EH (cell line): ENCODE results near the gene ACTL7B.
"Not testable (repeated sequence)": the region's sequence is repeated elsewhere in the genome, so short reads cannot be mapped to it uniquely, and the experiment has no call there.

Experiments
- DNase-seq: peaks from one replicate; pipeline ENCODE4 v3.0.0-alpha.2; 2015; ENCODE audit warnings: low read depth

Gene ACTL7B

DNA sequence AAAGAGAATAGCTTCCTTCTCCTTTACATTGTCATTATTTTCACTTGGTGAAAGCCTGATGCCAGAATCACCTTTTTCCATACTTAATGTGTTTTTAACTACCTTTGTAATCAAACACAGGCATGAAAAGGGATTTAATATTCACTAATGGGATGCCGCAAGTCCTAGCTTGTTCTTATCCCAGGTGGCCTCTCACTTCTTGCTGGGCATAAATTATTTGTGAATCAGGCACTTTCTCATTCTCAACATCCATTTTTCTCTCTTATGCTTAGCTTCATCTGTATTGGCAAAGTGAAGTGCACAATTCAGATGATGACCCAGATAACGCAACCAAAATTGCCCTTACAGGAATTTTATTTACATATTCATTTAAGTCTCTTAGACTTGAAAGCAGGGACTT is 10.9 kb downstream of the ACTL7B start:
- no peak for DNase-seq

DNA sequence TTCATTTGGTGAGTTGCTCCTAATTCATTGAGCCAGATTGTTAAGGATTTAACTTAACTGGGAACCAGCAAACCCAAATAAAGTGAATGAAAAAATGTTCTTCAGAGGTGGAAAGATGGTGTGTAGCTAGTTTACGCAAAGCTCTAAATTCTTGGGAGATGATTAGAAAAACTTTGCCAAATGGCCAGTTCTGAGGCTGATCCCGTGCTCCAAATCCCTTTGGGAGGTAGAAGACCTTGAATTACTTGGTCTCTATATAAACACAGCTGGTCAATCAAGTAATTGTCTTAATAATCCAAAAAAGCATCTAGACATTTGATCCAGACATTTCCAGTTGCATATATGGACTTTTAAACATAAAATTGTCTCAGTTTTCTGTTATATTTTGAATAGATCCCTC is 11.4 kb downstream of the ACTL7B start:
- DNase-seq, result no peak

DNA sequence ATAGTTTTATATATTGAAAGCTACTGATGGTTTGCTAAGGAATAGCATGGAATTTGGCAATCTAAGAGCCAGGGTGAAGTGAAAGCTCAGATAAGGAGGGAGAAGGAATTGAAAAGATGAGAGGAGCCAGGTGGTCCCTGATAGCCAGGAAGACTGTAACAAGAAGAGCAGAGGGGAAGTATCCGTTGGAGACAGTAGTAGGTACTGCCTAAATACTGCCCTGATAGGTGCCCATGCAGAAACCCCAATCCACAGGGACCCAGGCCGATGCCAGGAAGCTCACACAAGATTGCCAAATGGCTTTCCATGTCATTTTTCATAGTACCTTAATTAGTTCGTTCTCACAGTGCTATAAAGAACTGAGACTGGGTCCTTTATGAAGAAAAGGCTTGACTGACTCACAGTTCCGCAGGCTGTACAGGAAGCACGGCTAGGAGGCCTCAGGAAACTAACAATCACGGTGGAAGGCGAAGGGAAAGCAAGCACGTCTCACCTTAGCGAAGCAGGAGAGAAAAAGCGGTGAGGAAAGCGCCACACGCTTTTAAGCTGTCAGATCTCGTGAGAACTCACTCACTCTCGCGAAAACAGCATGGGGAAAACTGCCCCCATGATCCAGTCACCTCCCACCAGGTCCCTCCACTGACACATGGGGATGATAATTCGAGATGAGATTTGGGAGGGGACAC is 13.0 kb downstream of the ACTL7B start:
- no peak for DNase-seq

DNA sequence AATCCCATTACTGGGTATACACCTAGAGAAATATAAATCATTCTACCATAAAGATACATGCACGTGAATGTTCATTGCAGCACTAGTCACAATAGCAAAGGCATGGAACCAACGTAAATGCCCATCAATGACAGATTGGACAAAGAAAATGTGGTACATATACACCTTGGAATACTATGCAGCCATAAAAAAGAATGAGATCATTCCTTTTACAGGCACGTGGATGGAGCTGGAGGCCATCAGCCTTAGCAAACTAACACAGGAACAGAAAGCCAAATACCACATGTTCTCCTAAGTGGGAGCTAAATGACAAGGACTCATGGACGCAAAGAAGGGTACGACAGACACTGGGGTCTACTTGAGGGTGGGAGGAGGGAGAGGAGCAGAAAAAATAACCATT is 16.2 kb downstream of the ACTL7B start:
- DNase-seq, result not testable (repeated sequence)

DNA sequence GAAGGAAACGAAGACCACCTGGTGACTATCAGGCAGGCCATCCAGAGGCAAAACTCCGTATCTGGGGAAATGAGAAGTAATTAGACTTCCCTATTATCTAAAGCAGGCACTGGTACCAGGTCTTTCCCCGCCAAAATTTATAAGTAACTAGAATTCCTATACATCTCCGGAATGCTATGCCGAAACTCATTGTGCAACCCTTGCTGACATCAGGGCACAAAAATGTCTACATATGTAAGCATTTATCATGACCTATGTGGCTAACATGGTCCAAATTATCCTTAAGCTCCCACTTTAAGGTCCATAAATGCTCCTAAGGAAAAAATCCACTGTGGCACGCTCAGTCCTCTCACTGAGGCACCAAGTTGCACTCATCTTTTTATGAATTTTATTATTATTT is 17.8 kb downstream of the ACTL7B start:
- DNase-seq, result peak; percentile 30

DNA sequence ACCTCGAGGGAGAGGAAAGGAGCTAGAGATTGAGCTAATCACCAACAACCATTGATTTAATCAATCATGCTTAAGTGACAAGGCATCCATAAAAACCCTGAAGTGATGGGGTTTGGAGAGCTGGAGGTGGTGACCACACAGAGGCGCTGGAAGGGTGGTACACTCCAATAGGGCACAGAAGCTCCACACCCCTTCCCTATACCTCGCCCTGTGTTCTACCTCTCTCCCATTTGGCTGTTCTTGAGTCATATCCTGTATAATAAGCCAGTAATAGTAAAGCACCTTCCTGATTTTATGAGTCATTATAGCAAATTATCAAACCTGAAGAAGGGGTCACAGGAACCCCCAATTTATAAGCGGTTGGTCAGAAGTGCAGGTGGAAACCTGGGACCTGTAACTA is 18.3 kb downstream of the ACTL7B start:
- DNase-seq, result no peak

DNA sequence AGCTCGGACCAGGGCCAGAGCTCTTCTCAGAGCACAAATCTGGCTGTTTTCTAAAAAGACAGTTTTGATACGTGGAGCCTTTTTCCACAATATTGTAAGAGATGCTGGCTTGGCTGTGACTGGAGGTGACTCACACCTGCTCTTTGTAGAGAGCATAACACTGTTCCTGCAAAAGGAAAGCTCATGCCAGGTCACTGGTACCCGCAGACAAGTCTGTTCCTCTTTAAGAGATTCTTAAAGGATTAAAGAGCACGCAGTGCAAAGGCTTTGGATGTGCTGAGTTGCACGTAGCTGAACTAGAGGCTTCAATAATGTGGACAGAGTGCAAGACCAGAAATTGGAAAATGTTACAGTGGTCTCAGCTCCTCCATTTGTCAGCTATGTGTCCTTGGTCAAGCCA is 19.0 kb downstream of the ACTL7B start:
- peak; percentile 24 for DNase-seq

DNA sequence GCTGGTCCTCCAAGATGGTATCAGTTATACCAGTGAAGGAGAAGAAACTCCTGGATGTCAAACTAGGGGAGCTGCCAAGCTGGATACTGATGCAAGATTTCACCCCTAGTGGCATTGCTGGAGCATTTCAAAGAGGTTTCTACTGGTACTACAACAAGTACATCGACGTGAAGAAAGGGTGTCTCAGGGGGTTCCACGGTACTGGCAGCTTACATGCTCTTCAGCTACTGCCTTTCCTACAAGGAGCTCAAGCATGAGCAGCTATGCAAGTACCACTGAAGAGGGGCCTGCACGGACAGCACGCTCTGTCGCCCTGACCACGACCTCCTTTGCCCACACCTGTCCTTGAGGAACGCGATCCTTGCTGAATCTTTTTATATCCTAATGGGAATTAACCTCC is 19.5 kb downstream of the ACTL7B start:
- no peak for DNase-seq

DNA sequence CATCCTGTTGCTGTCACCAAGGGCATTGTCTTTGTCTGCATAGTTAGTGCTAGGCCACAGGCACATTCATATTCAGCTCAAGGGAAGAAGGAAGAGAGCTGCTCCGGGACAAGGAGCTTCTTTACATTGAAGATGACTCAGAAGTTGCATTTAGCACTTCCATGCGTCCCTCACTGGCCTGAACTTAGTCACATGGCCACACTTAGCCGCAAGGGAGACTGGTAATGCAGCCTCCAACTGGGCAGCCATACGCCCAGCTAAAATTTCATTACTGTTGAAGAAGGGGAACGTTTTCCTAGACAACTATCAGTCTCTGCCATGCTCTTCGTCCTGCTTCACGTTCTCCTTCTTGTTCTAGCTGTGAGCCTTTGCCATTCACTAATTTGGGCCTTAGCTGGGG is 20.0 kb downstream of the ACTL7B start:
- no peak for DNase-seq

DNA sequence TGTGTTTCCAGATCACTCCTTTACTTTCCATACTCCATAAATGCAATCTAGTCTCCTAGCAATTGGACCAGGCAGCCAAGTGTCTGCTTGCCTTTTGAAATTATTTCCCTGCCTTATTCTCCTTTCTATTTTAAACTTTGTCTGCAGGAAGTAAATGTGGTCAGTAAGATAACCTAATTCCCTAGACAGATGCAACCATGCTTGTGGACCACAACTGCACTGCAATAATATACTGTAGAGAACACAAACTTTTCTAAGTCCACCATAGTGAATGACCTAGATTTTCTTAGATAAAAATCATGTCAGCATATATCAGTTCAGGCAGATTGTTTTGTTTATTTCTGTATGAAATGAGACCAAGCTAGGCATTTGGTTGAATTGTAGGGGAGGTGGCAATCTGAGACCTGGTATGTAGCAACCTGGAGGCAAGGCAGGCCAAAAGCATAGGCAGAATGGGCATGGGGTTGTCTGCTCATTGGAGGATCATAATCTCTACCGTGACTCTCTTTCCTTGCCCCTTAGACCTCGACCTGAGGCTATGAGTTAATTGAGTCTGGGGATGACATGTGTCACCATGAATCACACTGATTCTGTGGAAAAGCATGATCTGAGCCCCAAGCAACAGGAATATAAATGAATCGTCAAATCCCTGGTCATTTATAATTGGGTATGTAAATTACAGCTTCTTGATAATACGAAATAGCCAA is 20.7 kb downstream of the ACTL7B start:
- no peak for DNase-seq

DNA sequence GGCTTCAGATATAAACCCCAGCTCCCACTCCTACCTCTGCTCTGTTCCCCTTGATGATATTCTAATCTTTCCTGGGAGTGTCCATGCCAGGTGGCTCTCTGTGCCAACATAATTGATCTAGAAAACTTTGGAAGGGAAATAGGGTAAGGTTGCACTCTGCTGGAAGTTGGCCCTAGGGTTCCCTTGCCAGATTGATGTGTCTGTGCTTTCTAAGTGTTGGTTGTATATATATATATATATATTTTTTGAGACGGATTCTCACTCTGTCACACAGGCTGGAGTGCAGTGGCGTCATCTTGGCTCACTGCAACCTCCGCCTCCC is 23.6 kb downstream of the ACTL7B start:
- no peak for DNase-seq

DNA sequence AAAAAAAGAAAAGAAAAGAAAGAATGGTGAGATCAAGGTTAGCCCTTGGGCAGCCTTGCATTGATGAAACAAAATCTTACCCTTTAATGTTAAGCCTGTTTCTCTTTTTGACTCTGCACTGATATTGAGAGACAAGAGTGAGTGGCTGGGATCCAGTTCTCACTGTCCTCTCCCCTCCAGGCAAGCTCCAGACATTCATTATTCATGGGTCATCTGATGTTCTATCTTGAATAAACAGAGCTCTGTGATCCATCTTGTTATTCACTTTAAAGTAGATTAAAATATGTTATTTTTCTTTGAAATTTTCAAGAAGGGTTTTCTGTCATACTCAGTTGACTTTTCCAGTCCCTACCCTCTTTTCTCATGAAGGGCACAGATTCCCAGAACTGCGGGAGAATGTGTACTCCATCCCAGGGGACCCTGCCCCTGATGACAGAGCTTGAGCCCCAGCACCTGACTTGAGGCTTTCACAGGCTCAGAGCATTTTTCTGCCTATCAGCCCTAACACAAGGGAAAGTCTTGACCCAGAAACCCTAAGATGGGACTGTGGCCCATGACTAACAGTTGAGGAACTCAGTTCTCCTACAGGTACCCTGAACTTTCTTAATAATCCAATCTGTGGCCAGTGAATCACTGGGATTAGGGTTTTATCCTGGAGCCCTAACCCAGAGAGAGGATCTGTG is 24.1 kb downstream of the ACTL7B start:
- peak; percentile 39 for DNase-seq

DNA sequence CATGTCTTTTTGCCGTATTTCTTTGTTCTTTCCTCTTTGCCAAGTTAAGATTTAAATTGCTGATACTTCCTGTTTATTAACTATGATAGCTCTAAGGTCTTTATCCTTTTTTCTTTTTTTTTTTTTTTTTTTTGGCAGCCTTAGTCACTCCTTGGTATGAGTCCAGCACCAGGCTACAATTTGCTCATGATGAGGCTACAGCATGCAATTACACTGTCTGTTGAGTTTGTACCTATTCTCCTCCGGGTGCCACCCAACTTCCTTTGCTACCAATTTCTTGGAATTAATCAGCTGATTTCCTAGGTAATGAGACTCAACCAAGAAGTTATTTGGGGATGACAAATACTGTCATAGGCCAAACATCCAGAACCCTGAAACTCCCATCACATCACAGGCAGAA is 25.5 kb downstream of the ACTL7B start:
- DNase-seq, result peak; percentile 27

DNA sequence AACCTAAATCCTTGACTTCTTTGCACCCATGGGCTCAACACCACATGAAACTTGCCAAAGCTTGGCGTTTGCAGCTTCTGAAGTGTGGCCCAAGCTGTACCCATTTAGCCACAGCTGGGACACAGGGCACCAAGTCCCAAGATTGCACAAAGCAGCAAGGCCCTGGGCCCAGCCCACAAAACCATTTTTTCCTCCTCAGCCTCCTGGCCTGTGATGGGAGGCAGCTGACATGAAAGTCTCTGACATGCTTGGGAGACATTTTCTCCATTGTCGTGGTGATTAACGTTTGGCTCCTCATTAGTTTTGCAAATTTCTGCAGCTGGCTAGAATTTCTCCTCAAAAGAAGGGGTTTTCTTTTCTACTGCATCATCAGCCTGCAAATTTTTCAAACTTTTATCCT is 32.0 kb downstream of the ACTL7B start:
- DNase-seq, result no peak

DNA sequence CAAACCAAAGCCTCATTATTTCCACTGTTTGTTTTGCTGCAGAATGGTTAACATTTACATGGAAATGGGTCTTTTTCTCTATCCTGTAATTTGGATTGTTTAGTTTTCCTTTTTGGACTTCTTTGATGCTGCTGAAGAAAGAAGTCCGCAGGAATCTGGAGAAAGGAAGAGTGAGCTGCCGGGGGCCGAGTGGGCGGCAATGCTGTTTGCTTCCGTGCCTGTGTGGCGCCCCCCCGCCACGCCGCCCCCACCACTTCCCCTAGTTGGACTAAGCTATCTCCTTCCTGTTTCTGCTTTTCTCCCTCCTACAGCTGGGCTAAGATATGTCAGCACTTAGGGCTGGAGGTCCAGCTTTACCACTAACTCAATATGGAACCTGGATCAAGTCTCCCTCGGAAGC is 39.7 kb downstream of the ACTL7B start:
- DNase-seq, result no peak

DNA sequence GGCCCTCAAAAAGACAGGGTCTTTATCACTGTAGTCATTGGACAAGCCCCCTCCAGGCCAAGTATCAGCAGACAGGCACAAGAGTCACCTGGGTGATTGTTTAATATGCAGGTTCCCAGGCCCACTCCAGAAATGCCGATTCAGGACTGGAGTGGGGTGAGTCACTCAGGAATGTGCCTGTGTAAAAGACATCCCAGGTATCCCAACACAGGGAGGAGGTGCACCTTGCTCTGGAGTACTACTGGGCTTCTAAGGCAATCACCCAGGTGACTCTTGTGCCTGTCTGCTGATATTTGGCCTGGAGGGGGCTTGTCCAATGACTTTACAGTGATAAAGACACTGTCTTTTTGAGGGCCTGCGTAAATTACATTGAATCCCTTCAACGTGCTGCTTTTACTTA is 40.6 kb downstream of the ACTL7B start:
- DNase-seq, result no peak

DNA sequence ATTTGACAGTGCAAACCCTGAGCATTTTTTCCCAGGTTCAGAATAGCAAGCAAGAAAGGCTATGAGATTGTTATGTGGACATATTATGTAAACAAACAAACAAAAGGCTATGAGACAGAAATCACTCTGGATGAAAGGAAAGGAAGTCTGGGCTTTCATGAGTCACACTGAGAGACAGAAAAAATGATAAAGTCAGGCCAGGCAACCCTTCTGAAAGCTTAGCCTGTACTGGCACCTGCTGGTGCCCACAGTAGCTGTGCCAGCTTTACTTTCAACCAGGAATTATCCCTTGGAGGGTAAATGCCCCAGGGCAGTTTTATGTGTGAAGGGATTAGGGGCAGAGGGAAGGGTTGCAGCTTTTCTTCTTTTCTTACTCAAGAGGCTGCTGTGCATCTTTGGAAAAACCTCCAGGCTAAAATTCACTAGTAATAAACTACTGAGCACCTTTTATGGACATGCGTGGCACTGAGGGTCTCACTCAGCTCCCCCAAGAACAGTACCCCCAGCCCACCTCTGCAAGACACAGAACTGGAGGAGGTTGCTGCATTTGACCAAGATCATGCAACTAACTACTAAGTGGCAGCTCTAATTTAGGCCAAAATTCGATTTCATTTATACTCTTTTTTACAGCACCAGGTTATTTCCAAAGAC is 41.7 kb downstream of the ACTL7B start:
- peak; percentile 67 for DNase-seq

DNA sequence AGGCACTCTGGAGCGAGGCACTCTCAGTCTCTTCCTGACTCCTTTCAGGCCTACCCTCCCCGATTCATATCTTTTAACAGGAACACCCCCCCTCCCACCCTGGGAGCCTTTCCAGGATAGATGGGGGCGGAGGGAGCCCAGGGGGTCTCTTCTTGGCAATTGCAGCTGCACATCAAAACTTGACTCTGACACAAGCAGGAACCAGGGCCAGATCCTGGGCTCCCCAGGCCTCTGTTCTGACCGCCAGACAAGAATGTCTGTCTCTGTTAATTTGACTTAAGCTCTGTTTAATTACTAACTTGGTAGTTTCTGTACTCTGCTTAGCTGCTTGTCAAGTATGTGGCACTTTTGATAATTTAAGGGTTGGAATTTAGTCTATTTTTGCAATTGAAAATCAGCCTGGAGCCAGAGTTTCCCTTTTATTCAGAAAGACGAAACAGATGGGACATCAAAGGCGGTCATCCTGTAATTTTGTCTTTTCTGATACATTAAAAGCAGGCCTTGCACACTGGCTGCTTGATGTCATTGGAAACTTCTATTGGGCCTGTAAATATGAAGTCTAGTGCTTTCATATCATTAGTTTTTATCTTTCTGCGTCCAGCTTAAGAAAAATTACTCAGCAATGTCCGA is 43.3 kb downstream of the ACTL7B start:
- no peak for DNase-seq

DNA sequence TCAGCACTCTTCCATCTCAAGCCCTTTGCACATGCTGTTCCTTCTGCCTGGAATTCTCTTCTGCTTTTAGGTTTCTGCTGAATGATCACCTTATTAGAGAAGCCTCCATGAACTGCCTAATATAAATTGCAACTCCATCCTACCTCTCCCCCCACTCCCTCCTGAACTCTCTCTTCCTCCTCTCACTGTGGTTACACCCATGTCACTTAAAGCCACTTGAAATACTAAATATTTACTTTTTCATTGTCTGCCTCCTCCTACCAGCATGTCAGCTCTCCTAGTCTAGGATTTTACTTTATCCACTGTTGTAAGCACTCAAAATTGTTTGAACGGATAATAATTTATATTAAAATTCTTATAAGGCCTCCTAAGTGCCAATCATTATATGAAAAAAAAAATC is 43.8 kb downstream of the ACTL7B start:
- DNase-seq, result no peak

DNA sequence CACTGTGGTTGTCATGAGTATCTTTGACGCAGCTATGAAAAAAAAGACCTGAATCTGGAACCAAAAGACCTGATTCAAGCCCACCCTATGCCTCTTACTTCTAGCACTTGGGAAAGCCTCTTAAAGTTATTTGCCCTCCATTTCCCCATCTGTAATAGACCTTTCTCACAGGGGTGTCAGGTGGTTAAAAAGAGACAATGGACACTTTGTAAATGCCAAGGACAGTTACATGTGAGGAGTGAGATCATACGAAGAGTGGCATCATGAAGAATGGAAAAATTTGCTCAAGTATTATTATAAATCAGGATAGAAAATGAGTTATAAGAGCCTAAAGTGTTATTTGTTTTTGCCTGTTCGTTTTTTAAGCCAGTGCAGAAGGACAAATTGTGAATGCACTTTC is 46.5 kb downstream of the ACTL7B start:
- DNase-seq, result no peak
